ENCODE results near the gene VIM.
A peak's percentile ranks its signal among the peaks of the same experiment; 100 is the strongest.

The VIM gene

GRCh38 chr10:17209881-17210280 is 18.2 kb upstream of the VIM start:
- peak; percentile 28 for DNase-seq (ENCODE audit: low read depth, low spot score)

GRCh38 chr10:17210361-17210760 is 17.7 kb upstream of the VIM start:
- DNase-seq (ENCODE audit: low read depth, low spot score): peak; percentile 44

GRCh38 chr10:17212802-17213221 is 15.2 kb upstream of the VIM start:
- no peak for DNase-seq (ENCODE audit: low read depth, low spot score)

- peak; percentile 52 for DNase-seq (ENCODE audit: low read depth, low spot score)
These were observed 14.2 kb upstream of the VIM start for GRCh38 chr10:17213646-17214349.

- DNase-seq (ENCODE audit: low read depth, low spot score): no peak
These were observed 13.5 kb upstream of the VIM start for GRCh38 chr10:17214526-17214925.

GRCh38 chr10:17214971-17215781 is 12.9 kb upstream of the VIM start:
- peak; percentile 92 for DNase-seq (ENCODE audit: low read depth, low spot score)

- no peak for DNase-seq (ENCODE audit: low read depth, low spot score)
These were observed 12.3 kb upstream of the VIM start for GRCh38 chr10:17215782-17216122.

GRCh38 chr10:17216217-17216900 is 11.7 kb upstream of the VIM start:
- peak; percentile 82 for DNase-seq (ENCODE audit: low read depth, low spot score)

GRCh38 chr10:17216901-17217395 is 11.1 kb upstream of the VIM start:
- no peak for DNase-seq (ENCODE audit: low read depth, low spot score)

- DNase-seq (ENCODE audit: low read depth, low spot score): peak; percentile 58
These were observed 10.3 kb upstream of the VIM start for GRCh38 chr10:17217631-17218232.

GRCh38 chr10:17219024-17219423 is 9.0 kb upstream of the VIM start:
- DNase-seq (ENCODE audit: low read depth, low spot score): no peak

GRCh38 chr10:17220652-17221100 is 7.4 kb upstream of the VIM start:
- peak; percentile 57 for DNase-seq (ENCODE audit: low read depth, low spot score)

GRCh38 chr10:17222329-17222728 is 5.7 kb upstream of the VIM start:
- no peak for DNase-seq (ENCODE audit: low read depth, low spot score)

- no peak for DNase-seq (ENCODE audit: low read depth, low spot score)
These were observed 2.2 kb upstream of the VIM start for GRCh38 chr10:17225808-17226207.

- peak; percentile 64 for DNase-seq (ENCODE audit: low read depth, low spot score)
These were observed 1.1 kb upstream of the VIM start for GRCh38 chr10:17226891-17227303.

- DNase-seq (ENCODE audit: low read depth, low spot score): peak; percentile 56
These were observed 512 bp upstream of the VIM start for GRCh38 chr10:17227367-17228090.

- peak; percentile 97 for DNase-seq (ENCODE audit: low read depth, low spot score)
These were observed 1.1 kb downstream of the VIM start for GRCh38 chr10:17229016-17229716.

GRCh38 chr10:17229717-17229966 is 1.6 kb downstream of the VIM start:
- no peak for DNase-seq (ENCODE audit: low read depth, low spot score)

GRCh38 chr10:17229967-17230682 is 2.1 kb downstream of the VIM start:
- peak; percentile 87 for DNase-seq (ENCODE audit: low read depth, low spot score)

GRCh38 chr10:17231788-17232187 is 3.7 kb downstream of the VIM start:
- DNase-seq (ENCODE audit: low read depth, low spot score): peak; percentile 16

All from astrocyte of the hippocampus (primary cell).